ENCODE results near the gene CABP2.

GRCh38 chr11:67496113-67496512 is 27.1 kb downstream of the CABP2 start:
- TF ChIP-seq POLR2AphosphoS5 (IDR thresholded peaks at IDR 0.05; ENCODE audit: low read length) (no peak), REST (IDR thresholded peaks at IDR 0.05; ENCODE audit: low read depth, low read length) (no peak), PAX5 (IDR thresholded peaks at IDR 0.05; ENCODE audit: borderline replicate concordance, low read depth, low read length) (no peak), JUND (IDR thresholded peaks at IDR 0.05; ENCODE audit: low read depth, low read length) (no peak), RBBP5 (conservative IDR thresholded peaks at IDR 0.05) (no peak), POLR2A (IDR thresholded peaks at IDR 0.05; ENCODE audit: low read depth, low read length) (no peak), MYC (IDR thresholded peaks at IDR 0.05; ENCODE audit: insufficient read depth, insufficient read length, insufficient replicate concordance, low read length, severe bottlenecking) (no peak), BACH1 (IDR thresholded peaks at IDR 0.05; ENCODE audit: borderline replicate concordance) (no peak)
